H1 (cell line): Measurements from ENCODE around the gene RBM15B. TPM values are rescaled to one million over a fixed set of nuclear protein-coding genes. Genes with fewer than 3 reads are reported as not detected.

ENCODE experiments used
- CTCF ChIA-PET: fragments of 300-600 bp; sonication (Branson Sonifier 250); formaldehyde crosslinking; loops from one replicate; lab custom pipeline; 2021; ENCODE audit not compliant: partially characterized antibody; lab: Charles Lee
- POLR2A ChIA-PET: fragments of 300-600 bp; sonication (Branson Sonifier 250); formaldehyde crosslinking; loops from one replicate; lab custom pipeline; 2021; ENCODE audit warnings: inconsistent platforms; ENCODE audit not compliant: partially characterized antibody; lab: Charles Lee
- DNase-seq, 2 experiments: peaks; one replicate each; pipeline versions ENCODE4 v3.0.0 to v3.0.0-alpha.2; 2010 to 2022; ENCODE audit warnings: low spot score in 2 of 2, low read depth in 1 of 2, mixed read lengths in 1 of 2
- FAIRE-seq: peaks from 2 replicates; lab custom pipeline; 2011; peaks lifted over from hg19 to GRCh38; lab: Jason Lieb, UNC
- H2AFZ ChIP-seq: 2 replicates; pipeline ENCODE4 v1.8.1; 2012; ENCODE audit warnings: low read length, inconsistent platforms
- H2AK5ac ChIP-seq: 2 replicates; pipeline ENCODE4 v1.6.1; 2013; ENCODE audit warnings: low read depth, low read length
- H2BK120ac ChIP-seq: replicated peaks from 2 replicates; pipeline ENCODE3; 2013; ENCODE audit warnings: low read depth, low read length, inconsistent platforms
- H2BK12ac ChIP-seq: 2 replicates; pipeline ENCODE4 v1.6.1; 2013; ENCODE audit warnings: low read depth, low read length
- H2BK15ac ChIP-seq: 2 replicates; pipeline ENCODE4 v1.6.1; 2013; ENCODE audit warnings: low read length
- H2BK20ac ChIP-seq: 2 replicates; pipeline ENCODE4 v1.6.1; 2013; ENCODE audit warnings: low read length
- H2BK5ac ChIP-seq: 2 replicates; pipeline ENCODE4 v1.6.1; 2013; ENCODE audit warnings: low read depth, low read length
- H3K14ac ChIP-seq: 2 replicates; pipeline ENCODE4 v1.6.1; 2013; ENCODE audit warnings: inconsistent platforms; ENCODE audit not compliant: insufficient read length
- H3K18ac ChIP-seq: 2 replicates; pipeline ENCODE4 v1.6.1; 2013; ENCODE audit warnings: low read length; ENCODE audit errors: extremely low read depth
- H3K23ac ChIP-seq: 2 replicates; pipeline ENCODE4 v1.6.1; 2013; ENCODE audit warnings: inconsistent platforms; ENCODE audit not compliant: insufficient read length
- H3K23me2 ChIP-seq: 2 replicates; pipeline ENCODE4 v1.6.1; 2013; ENCODE audit warnings: low read depth, low read length
- H3K27ac ChIP-seq: 2 replicates; pipeline ENCODE4 v1.6.1; 2011; ENCODE audit warnings: low read depth, low read length, inconsistent platforms
- H3K27me3 ChIP-seq, 4 experiments: replicated peaks in 1 of 4; 1 replicate in 1 of 4; 2 replicates in 3 of 4; pipeline versions ENCODE4 v1.6.1 to v1.8.1; 2011 to 2013; ENCODE audit warnings: low read length in 3 of 4, mild to moderate bottlenecking in 3 of 4, inconsistent platforms in 2 of 4, mixed read lengths in 2 of 4, moderate library complexity in 1 of 4; ENCODE audit not compliant: control insufficient read depth in 3 of 4, insufficient read depth in 3 of 4; ENCODE audit errors: extremely low read depth in 1 of 4
- H3K36me3 ChIP-seq, 4 experiments: 2 replicates each; pipeline versions ENCODE4 v1.6.1 to v1.8.1; 2011 to 2013; ENCODE audit warnings: mild to moderate bottlenecking in 4 of 4, low read length in 3 of 4, moderate library complexity in 2 of 4, control low read depth in 1 of 4, inconsistent platforms in 1 of 4; ENCODE audit not compliant: insufficient read depth in 4 of 4, control insufficient read depth in 2 of 4
- H3K4ac ChIP-seq: replicated peaks from 2 replicates; pipeline ENCODE3; 2013; ENCODE audit warnings: low read length, low read depth, mixed read lengths, inconsistent platforms; ENCODE audit not compliant: insufficient read length
- H3K4me1 ChIP-seq, 4 experiments: replicated peaks in 1 of 4; 1 replicate in 1 of 4; 2 replicates in 3 of 4; pipeline versions ENCODE4 v1.6.1 to v1.8.1; 2011 to 2013; ENCODE audit warnings: low read length in 3 of 4, inconsistent platforms in 2 of 4, mixed read lengths in 1 of 4; ENCODE audit not compliant: insufficient read depth in 4 of 4, control insufficient read depth in 3 of 4
- H3K4me2 ChIP-seq, 2 experiments: 2 replicates each; pipeline versions ENCODE4 v1.6.1 to v1.8.1; 2011 to 2013; ENCODE audit warnings: low read depth in 2 of 2, low read length in 2 of 2, control low read depth in 1 of 2, inconsistent platforms in 1 of 2, mild to moderate bottlenecking in 1 of 2; ENCODE audit not compliant: insufficient read depth in 1 of 2
- H3K4me3 ChIP-seq, 4 experiments: fragments of 200-600, 300-600 bp in 1 of 4; sonication (generic), shearing (Covaris generic), sonication (Bioruptor Twin) in 1 of 4; 2 replicates each; pipeline versions ENCODE4 v1.5.1 to v1.8.1; 2011 to 2016; ENCODE audit warnings: low read length in 4 of 4, low read depth in 3 of 4, control low read depth in 2 of 4, inconsistent platforms in 2 of 4, mild to moderate bottlenecking in 2 of 4, mixed read lengths in 1 of 4, moderate library complexity in 1 of 4; ENCODE audit not compliant: insufficient read depth in 2 of 4; ENCODE audit errors: extremely low read depth in 1 of 4
- H3K56ac ChIP-seq: replicated peaks from 2 replicates; pipeline ENCODE3; 2013; ENCODE audit warnings: low read depth, mild to moderate bottlenecking, mixed read lengths, low read length, inconsistent platforms; ENCODE audit not compliant: insufficient read length
- H3K79me1 ChIP-seq: 2 replicates; pipeline ENCODE4 v1.6.1; 2013; ENCODE audit warnings: low read depth, low read length, control low read depth
- H3K79me2 ChIP-seq, 2 experiments: 2 replicates each; pipeline versions ENCODE4 v1.6.1 to v1.8.1; 2012 to 2013; ENCODE audit warnings: low read length in 2 of 2, mild to moderate bottlenecking in 2 of 2, inconsistent platforms in 1 of 2; ENCODE audit not compliant: insufficient read depth in 2 of 2, control insufficient read depth in 1 of 2
- H3K9ac ChIP-seq, 4 experiments: replicated peaks in 1 of 4; 1 replicate in 1 of 4; 2 replicates in 3 of 4; pipeline versions ENCODE4 v1.6.1 to v1.8.1; 2011 to 2013; ENCODE audit warnings: low read depth in 3 of 4, low read length in 3 of 4, control low read depth in 2 of 4, mild to moderate bottlenecking in 2 of 4, moderate library complexity in 2 of 4, inconsistent platforms in 1 of 4; ENCODE audit errors: extremely low read depth in 1 of 4
- H3K9me3 ChIP-seq, 2 experiments: 2 replicates each; pipeline versions ENCODE4 v1.6.1 to v1.8.1; 2012 to 2013; ENCODE audit warnings: mild to moderate bottlenecking in 2 of 2, moderate library complexity in 2 of 2, control low read depth in 1 of 2, inconsistent platforms in 1 of 2, low read depth in 1 of 2, low read length in 1 of 2, mixed read lengths in 1 of 2; ENCODE audit not compliant: insufficient read depth in 2 of 2
- H4K20me1 ChIP-seq, 2 experiments: replicated peaks in 1 of 2; 2 replicates each; pipeline versions ENCODE3 to v1.8.1; 2011 to 2013; ENCODE audit warnings: inconsistent platforms in 2 of 2, low read length in 2 of 2, mild to moderate bottlenecking in 1 of 2; ENCODE audit not compliant: insufficient read depth in 2 of 2, control insufficient read depth in 1 of 2
- H4K5ac ChIP-seq: 2 replicates; pipeline ENCODE4 v1.6.1; 2013; ENCODE audit warnings: low read length, low read depth, mixed read lengths, inconsistent platforms; ENCODE audit not compliant: insufficient read length
- H4K8ac ChIP-seq: 2 replicates; pipeline ENCODE4 v1.8.0; 2013; ENCODE audit warnings: mild to moderate bottlenecking, moderate library complexity, low read length, inconsistent platforms; ENCODE audit not compliant: insufficient read depth; ENCODE audit errors: extremely low read depth
- H4K91ac ChIP-seq: replicated peaks from 2 replicates; pipeline ENCODE3; 2013; ENCODE audit warnings: low read length, mixed read lengths, inconsistent platforms; ENCODE audit not compliant: insufficient read length
- ASH2L ChIP-seq: fragments of 200-600, 300-600 bp; sonication (generic); IDR thresholded peaks from one replicate; pipeline ENCODE4 v1.7.1; 2017; ENCODE audit warnings: low read length
- CHD2 ChIP-seq: IDR thresholded peaks from 2 replicates; pipeline ENCODE4 v1.6.1; 2012; ENCODE audit warnings: low read length, improper control_type of control experiment
- KDM4A ChIP-seq: IDR thresholded peaks from one replicate; pipeline ENCODE4 v1.7.1; 2012; ENCODE audit warnings: low read depth, mild to moderate bottlenecking, moderate library complexity, low read length, inconsistent platforms; ENCODE audit not compliant: severe bottlenecking
- PHF8 ChIP-seq: fragments of 200-600 bp; sonication (generic); conservative IDR thresholded peaks from 2 replicates; pipeline ENCODE4 v1.7.1; 2012; ENCODE audit warnings: low read depth, mild to moderate bottlenecking, inconsistent platforms, low read length, moderate library complexity
- RBBP5 ChIP-seq: IDR thresholded peaks from 2 replicates; pipeline ENCODE4 v1.7.1; 2012; ENCODE audit warnings: low read depth, mild to moderate bottlenecking, inconsistent platforms, low read length, moderate library complexity, borderline replicate concordance
- RFX5 ChIP-seq: IDR thresholded peaks from 2 replicates; pipeline ENCODE4 v1.6.1; 2011; ENCODE audit warnings: low read depth, low read length, improper control_type of control experiment, borderline replicate concordance
- SIX5 ChIP-seq: IDR thresholded peaks from 2 replicates; pipeline ENCODE4 v1.6.1; 2011; ENCODE audit warnings: mild to moderate bottlenecking, low read depth, low read length
- WGBS, 2 experiments: shearing (Covaris generic) in 1 of 2; methylation state at CpG; one replicate each; pipeline versions ENCODE4 v1.1.6 to v1.1.7; 2013 to 2015; ENCODE audit warnings: low lambda C conversion rate in 2 of 2, mixed read lengths in 2 of 2, inconsistent platforms in 1 of 2, low coverage in 1 of 2, missing lambda C conversion rate in 1 of 2; ENCODE audit not compliant: insufficient replicate concordance in 2 of 2, insufficient coverage in 1 of 2, insufficient read length in 1 of 2; ENCODE audit errors: extremely low coverage in 1 of 2, missing lambda C conversion rate in 1 of 2; 5-methylcytosine and 5-hydroxymethylcytosine counted together
- polyA plus RNA-seq, 7 experiments: library from polyadenylated mRNA; depleted of rRNA in 3 of 7; stranded (reverse) in 5 of 7; unstranded in 2 of 7; fragments of >200 nt in 5 of 7; fragments of 200-250 nt in 2 of 7; gene quantifications; 1 replicate in 5 of 7; 2 replicates in 1 of 7; 4 replicates in 1 of 7; pipeline versions ENCODE4 v1.2.1 to v1.2.3, GENCODE V29; 2011 to 2013; ENCODE audit warnings: missing spikeins in 2 of 7, mixed read lengths in 2 of 7
- total RNA-seq: library from RNA; stranded (reverse); fragmentation: NEBNext Ultra II Directional; extraction: Animal tissue kit (Norgen Biotek cat#: 25700); gene quantifications from 2 replicates; pipeline ENCODE4 v1.2.1, GENCODE V29; 2021

Gene RBM15B
- total and polyA plus RNA-seq, 2 of the 8 experiments (the other 6 are each of a cell fraction or from before 2014, with no cell fraction given), result 22.2 to 59.1 TPM

GRCh38 chr3:51384055-51384725 lies 6.9 kb upstream of the RBM15B start:
- ChIA-PET POLR2A (interaction anchor here (0.8 to 2.8 kb wide), 13 partner anchors 9 to 768 kb away, joined by 3 to 23 read pairs (median 4); partner anchors contain the start of gene DCAF1), CTCF (interaction anchor here (0.7 to 7.2 kb wide), 4 partner anchors 14 to 1039 kb away, joined by 3 to 53 read pairs (median 14); partner anchors contain the start of genes MAPKAPK3 and ZMYND10)
- Histone ChIP-seq H3K4ac (peak overlapping the region; percentile 94), H4K20me1 (peaks cover 10 to 20% of the 10 kb centered on the region in 2 experiments), H3K18ac (peak overlapping the region; percentile 89), H3K9ac (peak overlapping the region; percentile 82 to 95 (median 88)), H3K4me1 (peaks cover 0 to 18% (median 6%) of the 10 kb centered on the region in 4 experiments), H4K5ac (peak overlapping the region; percentile 96), H3K79me2 (peaks cover 10 to 34% of the 10 kb centered on the region in 2 experiments), H3K4me2 (peak overlapping the region; percentile 72 to 73), H2BK15ac (0 out of 2 replicates have a peak overlapping the region, but pooled peaks have one; percentile 10), H3K56ac (peak overlapping the region; percentile 95), H3K79me1 (no peaks in the 10 kb centered on the region), H2AK5ac (no peak overlapping the region), H3K27me3 (no peaks in the 10 kb centered on the region), H3K23me2 (peaks cover 3% of the 10 kb centered on the region; the same call in 1 of the 2 replicates), H3K36me3 (peaks cover 12 to 28% (median 19%) of the 10 kb centered on the region in 4 experiments), H2BK120ac (no peak overlapping the region), H3K14ac (no peak overlapping the region), H4K8ac (peak overlapping the region; percentile 91), H2BK20ac (no peak overlapping the region), H3K9me3 (no peaks in the 10 kb centered on the region), H3K27ac (peak overlapping the region; percentile 92), H2AFZ (no peak overlapping the region), H4K91ac (peak overlapping the region; percentile 84), H3K4me3 (peak overlapping the region; percentile 73 to 88 (median 82)), H2BK5ac (peak overlapping the region; percentile 97), H3K23ac (no peak overlapping the region), H2BK12ac (no peak overlapping the region)
- DNase-seq (peak in 1 of 2 experiments; percentile 62), FAIRE-seq (no peak)
- WGBS, 2 experiments, result 1% methylated on average over 29 of the region's 29 CpGs; no CpG with 5 or more reads in 1 of the 2 experiments
- TF ChIP-seq SIX5 (no peak), PHF8 (0 out of 2 replicates have a peak, but pooled peaks have one; percentile 65), KDM4A (peak; percentile 45), ASH2L (peak; percentile 15), CHD2 (no peak), RFX5 (no peak), RBBP5 (0 out of 2 replicates have a peak, but pooled peaks have one; percentile 8)
